CD4-positive, alpha-beta memory T cell (primary cell): ENCODE data around the gene PPP1R13B. TPM values are rescaled to one million over a fixed set of nuclear protein-coding genes. Genes with fewer than 3 reads are reported as not detected.

Experiments used
- CTCF ChIA-PET: fragments of 350-600 bp; sonication (Branson Sonifier 250); formaldehyde crosslinking; loops from one replicate; lab custom pipeline; 2021; ENCODE audit warnings: inconsistent platforms; ENCODE audit not compliant: partially characterized antibody; lab: Charles Lee
- POLR2A ChIA-PET: fragments of 350-600 bp; sonication (Branson Sonifier 250); formaldehyde crosslinking; loops from one replicate; lab custom pipeline; 2021; ENCODE audit not compliant: partially characterized antibody; lab: Charles Lee
- DNase-seq, 5 donors: peaks; one replicate each; pipeline versions ENCODE4 v3.0.0 to v3.0.0-alpha.2; 2020 to 2022; ENCODE audit warnings: mixed read lengths in 1 of 5
- H3K27ac ChIP-seq: one replicate; pipeline ENCODE4 v1.7.0; 2013; ENCODE audit warnings: low read depth, low read length
- H3K27me3 ChIP-seq: 2 replicates; pipeline ENCODE4 v1.7.0; 2013; ENCODE audit warnings: mild to moderate bottlenecking, low read length, moderate library complexity; ENCODE audit not compliant: insufficient read depth
- H3K36me3 ChIP-seq: 2 replicates; pipeline ENCODE4 v1.7.0; 2013; ENCODE audit warnings: mild to moderate bottlenecking, low read length, moderate library complexity; ENCODE audit not compliant: insufficient read depth
- H3K4me1 ChIP-seq: 2 replicates; pipeline ENCODE4 v1.7.0; 2013; ENCODE audit warnings: mild to moderate bottlenecking, low read length, moderate library complexity; ENCODE audit not compliant: insufficient read depth
- H3K4me3 ChIP-seq, 2 donors: one replicate each; pipeline ENCODE4 v1.7.0; 2013; ENCODE audit warnings: low read length in 2 of 2, mild to moderate bottlenecking in 1 of 2
- H3K9me3 ChIP-seq, 2 donors: one replicate each; pipeline ENCODE4 v1.7.0; 2013; ENCODE audit warnings: low read length in 2 of 2, control low read depth in 1 of 2; ENCODE audit not compliant: control insufficient read depth in 1 of 2
- H3K27ac Mint-ChIP-seq, 7 donors: one replicate each; pipeline ENCODE4 v1.8.0; 2020 to 2021; ENCODE audit warnings: mixed read lengths in 7 of 7, mild to moderate bottlenecking in 6 of 7, inconsistent platforms in 3 of 7, moderate library complexity in 3 of 7
- H3K27me3 Mint-ChIP-seq, 2 donors: one replicate each; pipeline ENCODE4 v1.8.0; 2020 to 2021; ENCODE audit warnings: mixed read lengths in 2 of 2
- H3K36me3 Mint-ChIP-seq, 2 donors: one replicate each; pipeline ENCODE4 v1.8.0; 2020 to 2021; ENCODE audit warnings: mixed read lengths in 2 of 2, inconsistent platforms in 1 of 2, mild to moderate bottlenecking in 1 of 2
- H3K4me1 Mint-ChIP-seq, 4 donors: one replicate each; pipeline ENCODE4 v1.8.0; 2020 to 2021; ENCODE audit warnings: mixed read lengths in 4 of 4, mild to moderate bottlenecking in 1 of 4
- H3K4me3 Mint-ChIP-seq, 8 donors: one replicate each; pipeline ENCODE4 v1.8.0; 2020 to 2021; ENCODE audit warnings: mixed read lengths in 8 of 8, mild to moderate bottlenecking in 7 of 8, moderate library complexity in 6 of 8, inconsistent platforms in 3 of 8
- H3K9me3 Mint-ChIP-seq, 8 donors: one replicate each; pipeline ENCODE4 v1.8.0; 2020 to 2021; ENCODE audit warnings: mixed read lengths in 8 of 8, mild to moderate bottlenecking in 5 of 8, inconsistent platforms in 3 of 8, moderate library complexity in 1 of 8
- intact Hi-C: fragments of 100-400 bp; cut with micrococcal nuclease; formaldehyde crosslinking; loops from one replicate; pipeline ENCODE4 v1.15.1; 2023
- polyA plus RNA-seq, 2 donors: library from polyadenylated mRNA; unstranded; fragments of 300-500 nt; fragmentation: Illumina TruSeq; gene quantifications; one replicate each; pipeline ENCODE4 v1.2.3, GENCODE V29; 2021
- total RNA-seq, 2 experiments: library from RNA; stranded (reverse); gene quantifications; one replicate each; pipeline ENCODE4 v1.2.3, GENCODE V29; 2021

Gene PPP1R13B
- total and polyA plus RNA-seq, 4 experiments from 2014 or later: 0.72 to 30.5 (median 15.7) TPM

- peaks cover 1% of the 10 kb centered on the region for H3K36me3 ChIP-seq
- no peaks in the 10 kb centered on the region for H3K27me3 ChIP-seq
- peak in 1 of 5 donors; percentile 27 for DNase-seq
- no peaks in the 10 kb centered on the region for H3K4me1 ChIP-seq
- ChIA-PET CTCF (no interaction called here), POLR2A (interaction anchor here (0.6 to 1.4 kb wide), 4 partner anchors 10 to 197 kb away, joined by 3 to 4 read pairs (median 4); partner anchors contain the start of genes XRCC3 and ZFYVE21)
- no peaks in the 10 kb centered on the region for H3K9me3 ChIP-seq
- Mint-ChIP-seq H3K36me3 (peaks cover 14 to 30% of the 10 kb centered on the region in 2 donors), H3K27ac (peak overlapping the region in 2 of 7 donors; percentile 41 to 78), H3K9me3 (peaks cover 0 to 7% (median 0%) of the 10 kb centered on the region in 8 donors), H3K27me3 (no peaks in the 10 kb centered on the region), H3K4me3 (no peak overlapping the region), H3K4me1 (peaks cover under 1 to 2% (median under 1%) of the 10 kb centered on the region in 4 donors)
- no peak overlapping the region for H3K4me3 ChIP-seq
- H3K27ac ChIP-seq: no peak overlapping the region
- intact Hi-C loops: no loop called here
These were observed 141.7 kb downstream of the PPP1R13B start for GRCh38 chr14:103705504-103706284.

GRCh38 chr14:103705118-103705503 lies 142.3 kb downstream of the PPP1R13B start:
- Histone ChIP-seq H3K9me3 (no peaks in the 10 kb centered on the region), H3K27me3 (no peaks in the 10 kb centered on the region), H3K4me1 (no peaks in the 10 kb centered on the region), H3K36me3 (peaks cover 3% of the 10 kb centered on the region), H3K27ac (no peak overlapping the region), H3K4me3 (no peak overlapping the region)
- H3K27me3 Mint-ChIP-seq: no peaks in the 10 kb centered on the region
- H3K36me3 Mint-ChIP-seq: peaks cover 14 to 30% of the 10 kb centered on the region in 2 donors
- DNase-seq: no peak
- peak overlapping the region in 1 of 7 donors; percentile 3 for H3K27ac Mint-ChIP-seq
- ChIA-PET POLR2A (interaction anchor here (0.6 to 1.3 kb wide), 2 partner anchors 9 to 196 kb away, joined by 3 to 4 read pairs; no protein-coding TSS in a partner anchor), CTCF (no interaction called here)
- no peak overlapping the region for H3K4me3 Mint-ChIP-seq
- H3K9me3 Mint-ChIP-seq: peaks cover 0 to 6% (median 0%) of the 10 kb centered on the region in 8 donors
- H3K4me1 Mint-ChIP-seq: peaks cover 0 to 2% (median 0%) of the 10 kb centered on the region in 4 donors
- intact Hi-C loops: no loop called here

GRCh38 chr14:103704708-103705107 lies 142.7 kb downstream of the PPP1R13B start:
- ChIA-PET CTCF (no interaction called here), POLR2A (interaction anchor here (0.6 to 1.3 kb wide), 3 partner anchors 9 to 196 kb away, joined by 3 to 5 read pairs (median 4); no protein-coding TSS in a partner anchor)
- Histone ChIP-seq H3K27me3 (no peaks in the 10 kb centered on the region), H3K4me3 (no peak overlapping the region), H3K36me3 (peaks cover 4% of the 10 kb centered on the region), H3K4me1 (no peaks in the 10 kb centered on the region), H3K27ac (no peak overlapping the region), H3K9me3 (no peaks in the 10 kb centered on the region)
- H3K4me3 Mint-ChIP-seq: no peak overlapping the region
- peaks cover 0 to 6% (median 0%) of the 10 kb centered on the region in 8 donors for H3K9me3 Mint-ChIP-seq
- intact Hi-C loops: no loop called here
- H3K27ac Mint-ChIP-seq: peak overlapping the region in 1 of 7 donors; percentile 79
- DNase-seq: no peak
- no peaks in the 10 kb centered on the region for H3K27me3 Mint-ChIP-seq
- peaks cover 14 to 32% of the 10 kb centered on the region in 2 donors for H3K36me3 Mint-ChIP-seq
- peaks cover 0 to 2% (median 0%) of the 10 kb centered on the region in 4 donors for H3K4me1 Mint-ChIP-seq

- H3K27me3 ChIP-seq: no peaks in the 10 kb centered on the region
- Mint-ChIP-seq H3K4me1 (peaks cover 0 to 2% (median 0%) of the 10 kb centered on the region in 4 donors), H3K36me3 (peaks cover 14 to 38% of the 10 kb centered on the region in 2 donors), H3K27ac (peak overlapping the region in 3 of 7 donors; percentile 0 to 85 (median 65)), H3K27me3 (no peaks in the 10 kb centered on the region), H3K4me3 (no peak overlapping the region), H3K9me3 (peaks cover 0 to 4% (median 0%) of the 10 kb centered on the region in 8 donors)
- ChIA-PET CTCF (no interaction called here), POLR2A (interaction anchor here (1.1 to 1.3 kb wide), 2 partner anchors 10 to 14 kb away, joined by 4 to 5 read pairs; no protein-coding TSS in a partner anchor)
- H3K36me3 ChIP-seq: peaks cover 12% of the 10 kb centered on the region
- intact Hi-C loops: no loop called here
- H3K9me3 ChIP-seq: no peaks in the 10 kb centered on the region
- H3K27ac ChIP-seq: no peak overlapping the region
- H3K4me3 ChIP-seq: no peak overlapping the region
- DNase-seq: no peak
- no peaks in the 10 kb centered on the region for H3K4me1 ChIP-seq
These were observed 143.7 kb downstream of the PPP1R13B start for GRCh38 chr14:103703433-103704385.

GRCh38 chr14:103702497-103703432 lies 144.6 kb downstream of the PPP1R13B start:
- Mint-ChIP-seq H3K27me3 (no peaks in the 10 kb centered on the region), H3K36me3 (peaks cover 14 to 40% of the 10 kb centered on the region in 2 donors), H3K4me1 (peaks cover 0 to 2% (median 0%) of the 10 kb centered on the region in 4 donors), H3K9me3 (peaks cover 0 to 3% (median 0%) of the 10 kb centered on the region in 8 donors), H3K27ac (peak overlapping the region in 2 of 7 donors; percentile 64 to 65), H3K4me3 (no peak overlapping the region)
- Histone ChIP-seq H3K4me3 (no peak overlapping the region), H3K27ac (no peak overlapping the region), H3K36me3 (peaks cover 12% of the 10 kb centered on the region), H3K27me3 (no peaks in the 10 kb centered on the region), H3K4me1 (no peaks in the 10 kb centered on the region), H3K9me3 (no peaks in the 10 kb centered on the region)
- intact Hi-C loops: no loop called here
- ChIA-PET CTCF (no interaction called here), POLR2A (interaction anchor here (0.9 kb wide), 1 partner anchor 12 kb away, joined by 3 read pairs; the partner anchor contains the start of gene XRCC3)
- DNase-seq: no peak

GRCh38 chr14:103702095-103702494 lies 145.3 kb downstream of the PPP1R13B start:
- Histone ChIP-seq H3K27me3 (no peaks in the 10 kb centered on the region), H3K9me3 (no peaks in the 10 kb centered on the region), H3K4me3 (no peak overlapping the region), H3K4me1 (no peaks in the 10 kb centered on the region), H3K27ac (no peak overlapping the region), H3K36me3 (peaks cover 12% of the 10 kb centered on the region)
- Mint-ChIP-seq H3K4me1 (peaks cover 0 to 4% (median 2%) of the 10 kb centered on the region in 4 donors), H3K27me3 (no peaks in the 10 kb centered on the region), H3K27ac (peak overlapping the region in 1 of 7 donors; percentile 65), H3K4me3 (no peak overlapping the region), H3K36me3 (peaks cover 14 to 44% of the 10 kb centered on the region in 2 donors), H3K9me3 (peaks cover 0 to 3% (median 0%) of the 10 kb centered on the region in 8 donors)
- POLR2A ChIA-PET: interaction anchor here (0.9 kb wide), 1 partner anchor 13 kb away, joined by 3 read pairs; the partner anchor contains the start of gene XRCC3
- intact Hi-C loops: no loop called here
- CTCF ChIA-PET: no interaction called here
- DNase-seq: no peak
